ENCODE data around the gene SLC4A3.

SLC4A3 gene

GRCh38 chr2:219642069-219642454 is 14.6 kb downstream of the SLC4A3 start:
- DNase-seq, result peak; percentile 7 to 44 (median 14)
- Histone ChIP-seq H3K27ac (ENCODE audit: insufficient read depth in 1 of 2, low read depth in 1 of 2, low read length in 2 of 2, poor library complexity in 1 of 2, severe bottlenecking in 2 of 2) (no peak overlapping the region), H3K9me3 (ENCODE audit: control extremely low read depth in 1 of 5, control insufficient read depth in 4 of 5, insufficient read depth in 2 of 5, low read depth in 1 of 5, low read length in 4 of 5) (no peaks in the 10 kb centered on the region), H3K4me1 (ENCODE audit: control extremely low read depth in 1 of 4, control insufficient read depth in 4 of 4, insufficient read depth in 4 of 4, low read length in 3 of 4) (peaks cover 0 to 11% (median 8%) of the 10 kb centered on the region in 4 experiments), H3K27me3 (replicated peaks in 2 of 5; ENCODE audit: control insufficient read depth in 4 of 5, insufficient read depth in 5 of 5, low read length in 4 of 5) (no peaks in the 10 kb centered on the region), H3K4me3 (ENCODE audit: control insufficient read depth in 1 of 7, extremely low read depth in 1 of 7, insufficient read depth in 4 of 7, low read depth in 2 of 7, low read length in 6 of 7) (no peak overlapping the region), H3K36me3 (ENCODE audit: control insufficient read depth in 4 of 4, insufficient read depth in 4 of 4, low read length in 3 of 4) (no peaks in the 10 kb centered on the region)
- 33% methylated on average over 1 of the region's 8 CpGs for WGBS (ENCODE audit: insufficient coverage)
- POLR2A ChIA-PET, result no interaction called here
- CTCF ChIA-PET, result interaction anchor here (0.9 to 11.7 kb wide), 17 partner anchors 12 to 240 kb away, joined by 3 to 125 read pairs (median 6); partner anchors contain the start of genes CHPF, INHA, OBSL1 and SLC4A3

- ChIA-PET POLR2A (interaction anchor here (0.5 kb wide), 1 partner anchor 13 kb away, joined by 3 read pairs; no protein-coding TSS in a partner anchor), CTCF (interaction anchor here (0.6 to 11.7 kb wide), 21 partner anchors 11 to 240 kb away, joined by 3 to 125 read pairs (median 5); partner anchors contain the start of genes CHPF, INHA, OBSL1 and SLC4A3)
- Histone ChIP-seq H3K4me3 (ENCODE audit: control insufficient read depth in 1 of 7, extremely low read depth in 1 of 7, insufficient read depth in 4 of 7, low read depth in 2 of 7, low read length in 6 of 7) (peak overlapping the region in 3 of 7 experiments; percentile 26 to 60 (median 45)), H3K9me3 (ENCODE audit: control extremely low read depth in 1 of 5, control insufficient read depth in 4 of 5, insufficient read depth in 2 of 5, low read depth in 1 of 5, low read length in 4 of 5) (no peaks in the 10 kb centered on the region), H3K4me1 (ENCODE audit: control extremely low read depth in 1 of 4, control insufficient read depth in 4 of 4, insufficient read depth in 4 of 4, low read length in 3 of 4) (peaks cover 0 to 11% (median 8%) of the 10 kb centered on the region in 4 experiments), H3K27me3 (replicated peaks in 2 of 5; ENCODE audit: control insufficient read depth in 4 of 5, insufficient read depth in 5 of 5, low read length in 4 of 5) (no peaks in the 10 kb centered on the region), H3K27ac (ENCODE audit: insufficient read depth in 1 of 2, low read depth in 1 of 2, low read length in 2 of 2, poor library complexity in 1 of 2, severe bottlenecking in 2 of 2) (no peak overlapping the region), H3K36me3 (ENCODE audit: control insufficient read depth in 4 of 4, insufficient read depth in 4 of 4, low read length in 3 of 4) (no peaks in the 10 kb centered on the region)
- peak; percentile 97 to 98 (median 97) for DNase-seq
- 2% methylated on average over 24 of the region's 24 CpGs for WGBS (ENCODE audit: insufficient coverage)
Observed at GRCh38 chr2:219642465-219643083, 15.1 kb downstream of the SLC4A3 start.

GRCh38 chr2:219643084-219643473 is 15.6 kb downstream of the SLC4A3 start:
- POLR2A ChIA-PET, result interaction anchor here (0.5 to 0.6 kb wide), 2 partner anchors 14 to 416 kb away, joined by 3 read pairs; no protein-coding TSS in a partner anchor
- Histone ChIP-seq H3K27me3 (replicated peaks in 2 of 5; ENCODE audit: control insufficient read depth in 4 of 5, insufficient read depth in 5 of 5, low read length in 4 of 5) (no peaks in the 10 kb centered on the region), H3K9me3 (ENCODE audit: control extremely low read depth in 1 of 5, control insufficient read depth in 4 of 5, insufficient read depth in 2 of 5, low read depth in 1 of 5, low read length in 4 of 5) (no peaks in the 10 kb centered on the region), H3K4me3 (ENCODE audit: control insufficient read depth in 1 of 7, extremely low read depth in 1 of 7, insufficient read depth in 4 of 7, low read depth in 2 of 7, low read length in 6 of 7) (peak overlapping the region in 3 of 7 experiments; percentile 26 to 60 (median 45)), H3K4me1 (ENCODE audit: control extremely low read depth in 1 of 4, control insufficient read depth in 4 of 4, insufficient read depth in 4 of 4, low read length in 3 of 4) (peaks cover 0 to 11% (median 8%) of the 10 kb centered on the region in 4 experiments), H3K36me3 (ENCODE audit: control insufficient read depth in 4 of 4, insufficient read depth in 4 of 4, low read length in 3 of 4) (no peaks in the 10 kb centered on the region), H3K27ac (ENCODE audit: insufficient read depth in 1 of 2, low read depth in 1 of 2, low read length in 2 of 2, poor library complexity in 1 of 2, severe bottlenecking in 2 of 2) (no peak overlapping the region)
- no peak for DNase-seq
- CTCF ChIA-PET, result interaction anchor here (0.6 to 11.7 kb wide), 17 partner anchors 10 to 241 kb away, joined by 3 to 125 read pairs (median 6); partner anchors contain the start of genes CHPF, OBSL1, SLC4A3 and STK11IP
- WGBS (ENCODE audit: insufficient coverage), result 96% methylated on average over 7 of the region's 7 CpGs

- Histone ChIP-seq H3K4me1 (ENCODE audit: control extremely low read depth in 1 of 4, control insufficient read depth in 4 of 4, insufficient read depth in 4 of 4, low read length in 3 of 4) (peaks cover 0 to 11% (median 8%) of the 10 kb centered on the region in 4 experiments), H3K36me3 (ENCODE audit: control insufficient read depth in 4 of 4, insufficient read depth in 4 of 4, low read length in 3 of 4) (no peaks in the 10 kb centered on the region), H3K4me3 (ENCODE audit: control insufficient read depth in 1 of 7, extremely low read depth in 1 of 7, insufficient read depth in 4 of 7, low read depth in 2 of 7, low read length in 6 of 7) (no peak overlapping the region), H3K9me3 (ENCODE audit: control extremely low read depth in 1 of 5, control insufficient read depth in 4 of 5, insufficient read depth in 2 of 5, low read depth in 1 of 5, low read length in 4 of 5) (no peaks in the 10 kb centered on the region), H3K27me3 (replicated peaks in 2 of 5; ENCODE audit: control insufficient read depth in 4 of 5, insufficient read depth in 5 of 5, low read length in 4 of 5) (no peaks in the 10 kb centered on the region), H3K27ac (ENCODE audit: insufficient read depth in 1 of 2, low read depth in 1 of 2, low read length in 2 of 2, poor library complexity in 1 of 2, severe bottlenecking in 2 of 2) (no peak overlapping the region)
- 97% methylated on average over 14 of the region's 14 CpGs for WGBS (ENCODE audit: insufficient coverage)
- no peak for DNase-seq
- CTCF ChIA-PET, result interaction anchor here (0.8 to 11.7 kb wide), 7 partner anchors 13 to 114 kb away, joined by 3 to 125 read pairs (median 8); partner anchors contain the start of genes CHPF, OBSL1, STK11IP and TMEM198
- POLR2A ChIA-PET, result interaction anchor here (0.6 kb wide), 1 partner anchor 416 kb away, joined by 3 read pairs; no protein-coding TSS in a partner anchor
Observed at GRCh38 chr2:219643788-219644398, 16.5 kb downstream of the SLC4A3 start.

GRCh38 chr2:219644801-219645480 is 17.5 kb downstream of the SLC4A3 start:
- no peak overlapping the region for H3K27ac ChIP-seq (ENCODE audit: insufficient read depth in 1 of 2, low read depth in 1 of 2, low read length in 2 of 2, poor library complexity in 1 of 2, severe bottlenecking in 2 of 2)
- H3K4me3 ChIP-seq (ENCODE audit: control insufficient read depth in 1 of 7, extremely low read depth in 1 of 7, insufficient read depth in 4 of 7, low read depth in 2 of 7, low read length in 6 of 7), result no peak overlapping the region
- no peaks in the 10 kb centered on the region for H3K36me3 ChIP-seq (ENCODE audit: control insufficient read depth in 4 of 4, insufficient read depth in 4 of 4, low read length in 3 of 4)
- no peaks in the 10 kb centered on the region for H3K9me3 ChIP-seq (ENCODE audit: control extremely low read depth in 1 of 5, control insufficient read depth in 4 of 5, insufficient read depth in 2 of 5, low read depth in 1 of 5, low read length in 4 of 5)
- CTCF ChIA-PET, result interaction anchor here (0.8 to 11.7 kb wide), 5 partner anchors 18 to 115 kb away, joined by 3 to 125 read pairs (median 3); partner anchors contain the start of genes CHPF, OBSL1 and TMEM198
- 96% methylated on average over 17 of the region's 17 CpGs for WGBS (ENCODE audit: insufficient coverage)
- no peaks in the 10 kb centered on the region for H3K27me3 ChIP-seq (replicated peaks in 2 of 5; ENCODE audit: control insufficient read depth in 4 of 5, insufficient read depth in 5 of 5, low read length in 4 of 5)
- H3K4me1 ChIP-seq (ENCODE audit: control extremely low read depth in 1 of 4, control insufficient read depth in 4 of 4, insufficient read depth in 4 of 4, low read length in 3 of 4), result peaks cover 0 to 11% (median 8%) of the 10 kb centered on the region in 4 experiments
- POLR2A ChIA-PET, result no interaction called here
- no peak for DNase-seq

DNA sequence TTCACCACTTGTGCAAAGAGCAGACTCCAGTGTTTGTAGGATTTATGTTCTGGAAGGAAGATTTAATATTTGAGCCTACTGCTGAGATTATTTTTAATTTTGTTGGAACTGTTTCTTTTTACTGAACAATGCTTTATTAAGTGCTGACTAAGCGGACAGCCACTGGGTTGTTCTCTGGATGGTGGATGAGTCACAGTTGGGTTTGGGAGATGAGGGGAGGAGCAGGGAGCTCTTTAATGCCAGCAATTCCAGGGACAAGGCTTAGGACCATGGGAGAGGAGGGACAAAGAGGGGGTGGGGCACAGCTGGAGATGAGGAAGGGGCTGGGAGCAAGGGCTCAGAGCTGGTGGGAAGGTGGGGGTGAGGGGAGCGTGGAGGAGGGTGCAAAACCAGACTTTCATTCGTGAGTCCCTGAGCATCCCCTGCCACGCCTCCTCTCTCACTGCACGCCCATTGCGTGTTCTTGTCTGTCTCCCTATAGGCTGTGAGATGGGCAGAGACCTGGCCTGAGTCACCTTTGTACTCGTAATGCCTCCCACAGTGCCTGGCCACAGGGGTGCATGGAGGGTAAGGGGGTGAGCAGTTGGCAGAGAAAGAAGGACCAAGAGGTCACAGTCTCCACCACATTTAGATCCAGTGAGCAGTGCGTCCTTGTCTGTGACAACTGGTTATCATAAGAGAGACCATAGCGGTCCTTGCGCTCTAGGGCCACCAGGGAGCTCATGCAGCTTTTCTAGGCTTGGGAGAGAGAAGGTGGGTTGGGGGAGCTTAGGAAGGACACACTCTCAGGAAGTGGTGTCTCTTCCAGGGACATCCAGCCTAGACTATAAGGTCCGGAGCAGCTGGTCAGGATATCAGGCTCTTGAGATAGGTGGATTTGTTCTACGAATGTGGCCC is 18.4 kb downstream of the SLC4A3 start:
- Histone ChIP-seq H3K27me3 (replicated peaks in 2 of 5; ENCODE audit: control insufficient read depth in 4 of 5, insufficient read depth in 5 of 5, low read length in 4 of 5) (peaks cover 0 to 6% (median 2%) of the 10 kb centered on the region in 5 experiments), H3K4me1 (ENCODE audit: control extremely low read depth in 1 of 4, control insufficient read depth in 4 of 4, insufficient read depth in 4 of 4, low read length in 3 of 4) (peaks cover 0 to 11% (median 8%) of the 10 kb centered on the region in 4 experiments), H3K9me3 (ENCODE audit: control extremely low read depth in 1 of 5, control insufficient read depth in 4 of 5, insufficient read depth in 2 of 5, low read depth in 1 of 5, low read length in 4 of 5) (no peaks in the 10 kb centered on the region), H3K36me3 (ENCODE audit: control insufficient read depth in 4 of 4, insufficient read depth in 4 of 4, low read length in 3 of 4) (no peaks in the 10 kb centered on the region), H3K4me3 (ENCODE audit: control insufficient read depth in 1 of 7, extremely low read depth in 1 of 7, insufficient read depth in 4 of 7, low read depth in 2 of 7, low read length in 6 of 7) (no peak overlapping the region), H3K27ac (ENCODE audit: insufficient read depth in 1 of 2, low read depth in 1 of 2, low read length in 2 of 2, poor library complexity in 1 of 2, severe bottlenecking in 2 of 2) (no peak overlapping the region)
- ChIA-PET POLR2A (no interaction called here), CTCF (interaction anchor here (1.1 to 11.7 kb wide), 2 partner anchors 105 to 116 kb away, joined by 3 to 125 read pairs; partner anchors contain the start of genes CHPF and TMEM198)
- 98% methylated on average over 10 of the region's 12 CpGs for WGBS (ENCODE audit: insufficient coverage)
- DNase-seq, result no peak
